Activated CD4-positive, alpha-beta memory T cell treated with anti-CD3 and anti-CD28 coated beads for 36 hours (primary cell): ENCODE data around the gene MAGEB2. TPM values are rescaled to one million over a fixed set of nuclear protein-coding genes. Genes with fewer than 3 reads are reported as not detected.

Experiments
- CTCF ChIA-PET: fragments of 350-600 bp; sonication (Branson Sonifier 250); formaldehyde crosslinking; loops from one replicate; lab custom pipeline; 2021; ENCODE audit warnings: antibody characterized with exemption, inconsistent platforms; lab: Charles Lee
- POLR2A ChIA-PET: fragments of 350-600 bp; sonication (Branson Sonifier 250); formaldehyde crosslinking; loops from one replicate; lab custom pipeline; 2021; ENCODE audit warnings: antibody characterized with exemption; lab: Charles Lee
- DNase-seq: peaks from one replicate; pipeline ENCODE4 v3.0.0-alpha.2; 2020
- H3K27ac Mint-ChIP-seq: one replicate; pipeline ENCODE4 v1.8.0; 2021; ENCODE audit warnings: mixed read lengths
- H3K27me3 Mint-ChIP-seq: one replicate; pipeline ENCODE4 v1.8.0; 2021; ENCODE audit warnings: mixed read lengths
- H3K36me3 Mint-ChIP-seq: one replicate; pipeline ENCODE4 v1.8.0; 2021; ENCODE audit warnings: mixed read lengths
- H3K4me1 Mint-ChIP-seq: one replicate; pipeline ENCODE4 v1.8.0; 2021; ENCODE audit warnings: low read depth, mixed read lengths
- H3K4me3 Mint-ChIP-seq: one replicate; pipeline ENCODE4 v1.8.0; 2021; ENCODE audit warnings: mild to moderate bottlenecking, mixed read lengths
- H3K9me3 Mint-ChIP-seq: one replicate; pipeline ENCODE4 v1.8.0; 2021; ENCODE audit warnings: mixed read lengths
- intact Hi-C: fragments of 100-400 bp; cut with micrococcal nuclease; formaldehyde crosslinking; loops from one replicate; pipeline ENCODE4 v1.15.1; 2023
- total RNA-seq, 2 experiments: library from RNA; stranded (reverse); gene quantifications; one replicate each; pipeline ENCODE4 v1.2.3, GENCODE V29; 2021

Gene MAGEB2
- total RNA-seq, 2 experiments from 2014 or later, result not detected

- no peaks in the 10 kb centered on the region for H3K27me3 Mint-ChIP-seq
- intact Hi-C loops, result no loop called here
- POLR2A ChIA-PET, result no interaction called here
- H3K9me3 Mint-ChIP-seq, result no peaks in the 10 kb centered on the region
- no peaks in the 10 kb centered on the region for H3K36me3 Mint-ChIP-seq
- CTCF ChIA-PET, result no interaction called here
- H3K27ac Mint-ChIP-seq, result no peak within 1 kb of the TSS
- no peaks in the 10 kb centered on the region for H3K4me1 Mint-ChIP-seq
- H3K4me3 Mint-ChIP-seq, result no peak within 1 kb of the TSS
- no peak for DNase-seq
Observed at GRCh38 chrX:30230395-30230794, 15.0 kb downstream of the MAGEB2 start, which contains the start of gene MAGEB3. MAGEB3 (plus strand) TSS chrX:30230657; CDS start chrX:30235925, 5,268 bp downstream.

GRCh38 chrX:30241724-30242415 lies 26.5 kb downstream of the MAGEB2 start, which contains the start of gene MAGEB4:
MAGEB4 (plus strand) TSS chrX:30242000; CDS start chrX:30242136, 136 bp downstream.
- intact Hi-C loops, result no loop called here
- no peak within 1 kb of the TSS for H3K27ac Mint-ChIP-seq
- H3K9me3 Mint-ChIP-seq, result no peaks in the 10 kb centered on the region
- no peaks in the 10 kb centered on the region for H3K4me1 Mint-ChIP-seq
- no peaks in the 10 kb centered on the region for H3K27me3 Mint-ChIP-seq
- H3K4me3 Mint-ChIP-seq, result no peak within 1 kb of the TSS
- no peaks in the 10 kb centered on the region for H3K36me3 Mint-ChIP-seq
- CTCF ChIA-PET, result no interaction called here
- POLR2A ChIA-PET, result no interaction called here
- DNase-seq, result no peak

GRCh38 chrX:30246769-30247489 lies 31.6 kb downstream of the MAGEB2 start, which contains the start of gene MAGEB1:
MAGEB1 (plus strand) TSS chrX:30247146; CDS start chrX:30250494, 3,348 bp downstream.
- intact Hi-C loops, result no loop called here
- Mint-ChIP-seq H3K27ac (no peak within 1 kb of the TSS), H3K36me3 (no peaks in the 10 kb centered on the region), H3K9me3 (no peaks in the 10 kb centered on the region), H3K4me3 (no peak within 1 kb of the TSS), H3K4me1 (no peaks in the 10 kb centered on the region), H3K27me3 (no peaks in the 10 kb centered on the region)
- DNase-seq, result no peak
- ChIA-PET POLR2A (no interaction called here), CTCF (no interaction called here)

GRCh38 chrX:30248854-30249253 lies 33.5 kb downstream of the MAGEB2 start:
- H3K4me1 Mint-ChIP-seq, result no peaks in the 10 kb centered on the region
- no peaks in the 10 kb centered on the region for H3K9me3 Mint-ChIP-seq
- no peaks in the 10 kb centered on the region for H3K27me3 Mint-ChIP-seq
- no peaks in the 10 kb centered on the region for H3K36me3 Mint-ChIP-seq
- no peak overlapping the region for H3K4me3 Mint-ChIP-seq
- POLR2A ChIA-PET, result no interaction called here
- no peak overlapping the region for H3K27ac Mint-ChIP-seq
- intact Hi-C loops, result no loop called here
- CTCF ChIA-PET, result no interaction called here
- DNase-seq, result no peak

GRCh38 chrX:30253257-30253656 lies 37.9 kb downstream of the MAGEB2 start:
- intact Hi-C loops, result no loop called here
- ChIA-PET CTCF (no interaction called here), POLR2A (no interaction called here)
- no peak overlapping the region for H3K27ac Mint-ChIP-seq
- no peak for DNase-seq
- no peaks in the 10 kb centered on the region for H3K27me3 Mint-ChIP-seq
- H3K4me1 Mint-ChIP-seq, result no peaks in the 10 kb centered on the region
- H3K36me3 Mint-ChIP-seq, result no peaks in the 10 kb centered on the region
- H3K4me3 Mint-ChIP-seq, result no peak overlapping the region
- no peaks in the 10 kb centered on the region for H3K9me3 Mint-ChIP-seq

GRCh38 chrX:30259927-30260326 lies 44.6 kb downstream of the MAGEB2 start:
- intact Hi-C loops, result no loop called here
- Mint-ChIP-seq H3K27ac (no peak overlapping the region), H3K4me3 (no peak overlapping the region), H3K27me3 (no peaks in the 10 kb centered on the region), H3K36me3 (no peaks in the 10 kb centered on the region), H3K4me1 (no peaks in the 10 kb centered on the region), H3K9me3 (no peaks in the 10 kb centered on the region)
- ChIA-PET CTCF (no interaction called here), POLR2A (no interaction called here)
- DNase-seq, result no peak

GRCh38 chrX:30261012-30261411 lies 45.6 kb downstream of the MAGEB2 start:
- DNase-seq, result no peak
- H3K36me3 Mint-ChIP-seq, result no peaks in the 10 kb centered on the region
- no peak overlapping the region for H3K27ac Mint-ChIP-seq
- intact Hi-C loops, result no loop called here
- ChIA-PET POLR2A (no interaction called here), CTCF (no interaction called here)
- H3K4me1 Mint-ChIP-seq, result no peaks in the 10 kb centered on the region
- H3K4me3 Mint-ChIP-seq, result no peak overlapping the region
- H3K27me3 Mint-ChIP-seq, result no peaks in the 10 kb centered on the region
- no peaks in the 10 kb centered on the region for H3K9me3 Mint-ChIP-seq

- Mint-ChIP-seq H3K27me3 (no peaks in the 10 kb centered on the region), H3K9me3 (no peaks in the 10 kb centered on the region), H3K36me3 (no peaks in the 10 kb centered on the region), H3K27ac (no peak overlapping the region), H3K4me3 (no peak overlapping the region), H3K4me1 (no peaks in the 10 kb centered on the region)
- POLR2A ChIA-PET, result no interaction called here
- intact Hi-C loops, result no loop called here
- CTCF ChIA-PET, result no interaction called here
- no peak for DNase-seq
Observed at GRCh38 chrX:30262763-30263162, 47.4 kb downstream of the MAGEB2 start.

Other genes with a start within 250 kb of the MAGEB2 start
- not detected for gene MAGEB3, start 15.1 kb downstream of the MAGEB2 start, total RNA-seq
- gene MAGEB4, start 26.4 kb downstream of the MAGEB2 start, total RNA-seq, result not detected
- gene MAGEB1, start 31.6 kb downstream of the MAGEB2 start, total RNA-seq, result not detected
- gene NR0B1, start 93.8 kb downstream of the MAGEB2 start, total RNA-seq, result not detected